ENCODE data around the gene SLC25A13.
"Not testable (repeated sequence)": the region's sequence is repeated elsewhere in the genome, so short reads cannot be mapped to it uniquely, and the experiment has no call there.

The SLC25A13 gene

DNA sequence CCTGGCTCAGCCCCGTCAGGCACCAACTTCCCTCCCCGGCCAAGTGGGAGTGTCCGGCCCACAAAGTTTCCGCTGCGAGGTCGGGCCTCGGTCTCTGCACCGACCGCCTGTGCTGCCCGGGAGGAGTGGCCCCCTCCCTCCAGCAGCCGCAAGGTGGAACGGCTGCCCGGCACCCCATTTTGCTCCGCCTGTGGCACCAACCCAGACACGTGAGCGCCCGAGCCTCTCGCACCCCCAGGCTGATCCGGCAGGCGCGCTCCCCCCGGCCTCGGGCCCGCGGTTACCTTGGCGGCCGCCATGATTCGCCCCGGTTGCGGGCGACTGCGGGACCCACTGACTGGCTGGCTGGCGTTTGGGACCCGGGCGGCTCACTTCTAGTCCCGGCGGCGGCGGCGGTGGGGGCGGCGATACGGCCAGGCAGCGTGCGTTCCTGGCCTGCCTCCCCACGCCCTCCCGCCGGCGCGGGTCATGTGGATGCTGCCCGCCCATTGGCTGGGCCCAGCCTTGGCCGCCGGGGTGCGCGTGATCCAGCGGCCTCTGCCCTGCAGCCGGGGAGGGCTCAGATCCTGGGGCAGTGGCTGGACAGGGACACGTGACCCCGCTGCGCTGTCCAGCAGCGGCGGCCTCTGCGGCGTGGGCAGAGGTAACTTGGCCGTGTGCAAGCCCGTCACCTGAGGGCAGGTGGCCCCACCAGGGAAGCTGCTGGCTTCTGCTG lies at the start of gene SLC25A13:
Gene SLC25A13 (minus strand): TSS at position 441 of the 715 bp plus-strand sequence. CDS start 142 bp downstream, at position 299.
- DNase-seq (ENCODE audit: low read depth, low spot score): peak; percentile 25

GRCh38 chr7:96365916-96366315 lies 44.0 kb upstream of the SLC25A13 start:
- not testable (repeated sequence) for DNase-seq (ENCODE audit: low read depth, low spot score)

- no peak for DNase-seq (ENCODE audit: low read depth, low spot score)
Measured at GRCh38 chr7:96361116-96361857, 39.4 kb upstream of the SLC25A13 start.

GRCh38 chr7:96359876-96360275 lies 38.0 kb upstream of the SLC25A13 start:
- DNase-seq (ENCODE audit: low read depth, low spot score): no peak

DNA sequence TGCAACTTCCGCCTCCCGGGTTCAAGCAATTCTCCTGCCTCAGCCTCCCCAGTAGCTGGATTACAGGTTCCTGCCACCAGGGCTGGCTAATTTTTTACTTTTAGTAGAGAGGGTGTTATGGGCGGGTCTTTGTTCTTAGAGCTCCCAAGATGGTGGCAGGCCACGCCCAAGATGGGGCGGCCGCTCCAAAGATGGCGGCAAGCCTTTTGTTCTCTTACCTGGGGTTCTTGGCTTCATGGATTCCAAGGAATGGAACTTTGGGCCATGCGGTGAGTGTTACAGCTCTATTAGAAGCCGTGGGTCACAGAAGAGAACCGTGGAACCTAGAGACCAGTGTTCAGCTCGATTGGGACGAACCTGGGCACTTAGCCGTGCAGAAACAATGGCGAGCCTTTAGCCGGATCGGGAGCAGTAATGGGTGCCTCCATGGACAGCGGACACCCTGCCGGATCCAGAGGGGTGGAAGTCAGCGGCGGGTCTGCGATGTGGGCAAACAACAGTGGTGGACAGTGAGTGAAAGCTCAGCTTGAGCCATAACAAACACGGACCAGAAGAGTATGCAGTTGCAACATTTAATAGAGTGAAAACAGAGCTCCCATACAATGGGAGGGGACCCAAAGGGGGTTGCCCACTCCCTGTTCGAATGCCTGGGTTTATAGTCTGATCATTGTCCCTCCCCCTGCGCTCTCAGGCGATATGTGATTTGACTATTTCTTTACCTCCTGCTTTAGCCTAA lies 36.5 kb upstream of the SLC25A13 start:
- DNase-seq (ENCODE audit: low read depth, low spot score): not testable (repeated sequence)

- no peak for DNase-seq (ENCODE audit: low read depth, low spot score)
Measured at GRCh38 chr7:96355990-96356506, 34.1 kb upstream of the SLC25A13 start.

DNA sequence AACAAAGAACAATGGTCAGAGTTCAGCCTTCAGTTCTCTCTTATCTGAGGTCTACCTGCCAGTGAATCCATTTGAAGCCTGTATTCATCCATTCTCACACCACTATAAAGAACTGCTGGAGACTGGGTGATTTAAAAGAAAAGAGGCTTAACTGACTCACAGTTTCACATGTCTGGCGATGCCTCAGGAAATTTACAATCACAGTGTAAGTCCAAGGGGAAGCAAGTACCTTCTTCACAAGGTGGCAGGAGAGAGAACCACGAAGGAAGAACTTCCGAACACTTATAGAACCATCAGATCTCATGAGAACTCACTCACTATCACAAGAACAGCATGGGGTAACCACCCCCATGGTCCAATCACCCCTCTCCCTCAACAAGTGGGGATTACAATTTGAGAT lies 33.0 kb upstream of the SLC25A13 start:
- DNase-seq (ENCODE audit: low read depth, low spot score): no peak

DNA sequence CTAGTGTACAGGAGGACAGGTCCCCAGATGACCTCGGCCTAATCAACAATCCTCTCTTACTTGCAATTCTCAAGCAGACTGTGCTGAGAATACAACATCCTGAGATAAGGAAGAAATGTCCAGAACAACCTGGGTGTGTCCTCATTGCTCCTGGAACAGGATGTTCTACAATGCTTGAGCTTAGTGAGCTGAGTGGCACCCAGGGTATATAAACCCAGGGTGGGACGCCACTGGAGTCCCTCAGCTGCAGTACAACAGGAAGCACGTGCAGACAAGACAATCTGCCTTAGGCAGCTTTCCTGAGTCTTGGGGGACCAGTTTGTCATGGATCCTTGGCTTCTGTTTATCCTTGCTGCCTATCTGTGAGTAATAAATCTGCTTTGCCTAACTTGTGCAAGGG lies 27.7 kb upstream of the SLC25A13 start:
- no peak for DNase-seq (ENCODE audit: low read depth, low spot score)

- DNase-seq (ENCODE audit: low read depth, low spot score): no peak
Measured at GRCh38 chr7:96347471-96347870, 25.6 kb upstream of the SLC25A13 start.

GRCh38 chr7:96346293-96346953 lies 24.5 kb upstream of the SLC25A13 start:
- DNase-seq (ENCODE audit: low read depth, low spot score): no peak

DNA sequence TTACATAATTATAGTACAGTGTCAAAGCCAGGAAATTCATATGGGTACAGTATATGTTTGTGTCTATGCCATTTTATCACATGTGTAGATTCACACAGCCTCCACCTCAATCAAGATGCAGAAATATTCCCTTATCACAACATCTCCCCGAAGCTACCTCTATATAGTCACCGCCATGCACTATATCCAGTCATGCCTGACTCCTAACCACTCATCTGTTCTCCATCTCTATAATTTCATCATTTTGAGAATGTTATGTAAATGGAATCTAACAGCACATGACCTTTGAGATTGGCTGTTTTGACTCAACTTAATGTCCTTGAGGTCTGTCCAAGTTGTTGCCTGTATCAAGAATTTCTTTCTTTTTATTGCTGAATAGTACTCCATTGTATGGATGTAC lies 22.3 kb upstream of the SLC25A13 start:
- DNase-seq (ENCODE audit: low read depth, low spot score): no peak

GRCh38 chr7:96342049-96342448 lies 20.2 kb upstream of the SLC25A13 start:
- DNase-seq (ENCODE audit: low read depth, low spot score): no peak

GRCh38 chr7:96337519-96337918 lies 15.6 kb upstream of the SLC25A13 start:
- DNase-seq (ENCODE audit: low read depth, low spot score): no peak

GRCh38 chr7:96332325-96332724 lies 10.4 kb upstream of the SLC25A13 start:
- no peak for DNase-seq (ENCODE audit: low read depth, low spot score)

- no peak for DNase-seq (ENCODE audit: low read depth, low spot score)
Measured at GRCh38 chr7:96331775-96332174, 9.9 kb upstream of the SLC25A13 start.

DNA sequence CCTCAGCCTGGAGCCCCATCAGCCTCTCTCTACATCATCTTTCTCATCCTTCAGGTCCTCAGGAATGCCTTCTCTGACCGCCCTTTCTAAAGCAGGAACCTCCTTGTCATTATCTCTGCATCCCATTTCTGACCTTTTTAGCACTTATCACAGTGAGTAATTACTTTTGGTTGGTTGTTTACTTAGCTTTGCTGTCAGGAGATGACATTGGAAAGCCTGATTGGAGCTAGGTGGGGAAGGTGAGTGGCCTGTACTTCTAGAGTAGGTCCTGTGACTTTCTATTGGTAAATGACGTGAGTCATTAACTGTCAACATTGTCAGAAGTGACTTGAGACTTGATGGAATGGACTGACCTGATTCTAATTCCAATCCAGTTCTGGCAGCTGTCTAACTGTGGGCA lies 9.3 kb upstream of the SLC25A13 start:
- DNase-seq (ENCODE audit: low read depth, low spot score): no peak

- DNase-seq (ENCODE audit: low read depth, low spot score): no peak
Measured at GRCh38 chr7:96330193-96330592, 8.3 kb upstream of the SLC25A13 start.

GRCh38 chr7:96329241-96329640 lies 7.3 kb upstream of the SLC25A13 start:
- no peak for DNase-seq (ENCODE audit: low read depth, low spot score)

GRCh38 chr7:96328016-96328415 lies 6.1 kb upstream of the SLC25A13 start:
- no peak for DNase-seq (ENCODE audit: low read depth, low spot score)

- no peak for DNase-seq (ENCODE audit: low read depth, low spot score)
Measured at GRCh38 chr7:96327429-96327828, 5.5 kb upstream of the SLC25A13 start.

GRCh38 chr7:96326752-96327151 lies 4.9 kb upstream of the SLC25A13 start:
- DNase-seq (ENCODE audit: low read depth, low spot score): not testable (repeated sequence)

All from activated naive CD8-positive, alpha-beta T cell treated with anti-CD3 and anti-CD28 coated beads, Interleukin-2, amount 50 U/mL, for 16 hours (primary cell).